Measurements from ENCODE around the gene PTPRA. TPM values are rescaled to one million over a fixed set of nuclear protein-coding genes. Genes with fewer than 3 reads are reported as not detected.

Gene PTPRA
- total and polyA plus RNA-seq, 9 of the 15 experiments (the other 6 are each of a cell fraction or from before 2014, with no cell fraction given), result 3.4 to 80.5 (median 28.0) TPM

GRCh38 chr20:2872459-2873009, 747 bp upstream of the PTPRA start (continued):
- TF ChIP-seq AFF4 (CRISPR knock-in tag; IDR thresholded peaks at IDR 0.05) (0 out of 2 replicates have a peak, but pooled peaks have one; percentile 68), PRDM10 (IDR thresholded peaks at IDR 0.05; ENCODE audit: partially characterized antibody) (peak; percentile 67), RAD21 (CRISPR knock-in tag; conservative IDR thresholded peaks at IDR 0.05 in 1 of 2, IDR thresholded peaks at IDR 0.05 in 1 of 2) (peak; percentile 43 to 53), GMEB1 (CRISPR knock-in tag; IDR thresholded peaks at IDR 0.05) (peak; percentile 64), STAT5A (IDR thresholded peaks at IDR 0.05; ENCODE audit: borderline replicate concordance, low read length) (0 out of 2 replicates have a peak, but pooled peaks have one; percentile 8), CXXC5 (CRISPR knock-in tag; IDR thresholded peaks at IDR 0.05) (peak; percentile 85), ELF2 (CRISPR knock-in tag; IDR thresholded peaks at IDR 0.05) (0 out of 2 replicates have a peak, but pooled peaks have one; percentile 30), HMGN3 (IDR thresholded peaks at IDR 0.05; ENCODE audit: borderline replicate concordance, extremely low read depth, insufficient read length, low read depth, low read length) (peak; percentile 73), CTCFL (IDR thresholded peaks at IDR 0.05; ENCODE audit: borderline replicate concordance, insufficient read depth, low read depth, low read length, poor library complexity, severe bottlenecking) (peak; percentile 82), MTA3 (IDR thresholded peaks at IDR 0.05; ENCODE audit: borderline replicate concordance) (peak; percentile 67)
- TF ChIP-seq, protein P1, sequence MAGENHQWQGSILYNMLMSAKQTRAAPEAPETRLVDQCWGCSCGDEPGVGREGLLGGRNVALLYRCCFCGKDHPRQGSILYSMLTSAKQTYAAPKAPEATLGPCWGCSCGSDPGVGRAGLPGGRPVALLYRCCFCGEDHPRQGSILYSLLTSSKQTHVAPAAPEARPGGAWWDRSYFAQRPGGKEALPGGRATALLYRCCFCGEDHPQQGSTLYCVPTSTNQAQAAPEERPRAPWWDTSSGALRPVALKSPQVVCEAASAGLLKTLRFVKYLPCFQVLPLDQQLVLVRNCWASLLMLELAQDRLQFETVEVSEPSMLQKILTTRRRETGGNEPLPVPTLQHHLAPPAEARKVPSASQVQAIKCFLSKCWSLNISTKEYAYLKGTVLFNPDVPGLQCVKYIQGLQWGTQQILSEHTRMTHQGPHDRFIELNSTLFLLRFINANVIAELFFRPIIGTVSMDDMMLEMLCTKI (IDR thresholded peaks at IDR 0.05; ENCODE audit: partially characterized antibody), result no peak

Measured in K562 (cell line).